Activated T-helper 2 cell treated with anti-CD3 and anti-CD28 coated beads, Interferon-gamma antibody, Interleukin-2, Interleukin-4, amounts not matched to agents 10 μg/mL and 5 μg/mL and 100 μg/mL, durations not matched to agents 14 hours and 24 hours and 36 hours (primary cell): Measurements from ENCODE around the gene MEIS2. TPM values are rescaled to one million over a fixed set of nuclear protein-coding genes. Genes with fewer than 3 reads are reported as not detected.

Experiments
- DNase-seq: peaks from one replicate; pipeline ENCODE4 v3.0.0; 2021; ENCODE audit warnings: low spot score
- H3K27ac Mint-ChIP-seq: one replicate; pipeline ENCODE4 v1.8.0; 2021; ENCODE audit warnings: mixed read lengths
- H3K27me3 Mint-ChIP-seq: one replicate; pipeline ENCODE4 v1.8.0; 2021; ENCODE audit warnings: low read depth, mixed read lengths
- H3K36me3 Mint-ChIP-seq: one replicate; pipeline ENCODE4 v1.8.0; 2021; ENCODE audit warnings: low read depth, mixed read lengths
- H3K4me1 Mint-ChIP-seq: one replicate; pipeline ENCODE4 v1.8.0; 2021; ENCODE audit warnings: low read depth, mixed read lengths
- H3K4me3 Mint-ChIP-seq: one replicate; pipeline ENCODE4 v1.8.0; 2021; ENCODE audit warnings: low read depth, mild to moderate bottlenecking, moderate library complexity, mixed read lengths
- H3K9me3 Mint-ChIP-seq: one replicate; pipeline ENCODE4 v1.8.0; 2021; ENCODE audit warnings: mixed read lengths
- intact Hi-C: fragments of 100-400 bp; cut with micrococcal nuclease; formaldehyde crosslinking; loops from one replicate; pipeline ENCODE4 v1.15.1; 2023
- total RNA-seq: library from RNA; stranded (reverse); gene quantifications from 2 replicates; pipeline ENCODE4 v1.2.3, GENCODE V29; 2022

The MEIS2 gene
- total RNA-seq, 1 donor from 2014 or later, result not detected

GRCh38 chr15:37015035-37015434 lies 85.3 kb downstream of the MEIS2 start:
- no peaks in the 10 kb centered on the region for H3K36me3 Mint-ChIP-seq
- no peaks in the 10 kb centered on the region for H3K4me1 Mint-ChIP-seq
- H3K9me3 Mint-ChIP-seq, result no peaks in the 10 kb centered on the region
- no peak overlapping the region for H3K27ac Mint-ChIP-seq
- no peaks in the 10 kb centered on the region for H3K27me3 Mint-ChIP-seq
- no peak for DNase-seq
- intact Hi-C loops, result no loop called here
- H3K4me3 Mint-ChIP-seq, result no peak overlapping the region

GRCh38 chr15:37014566-37014965 lies 85.8 kb downstream of the MEIS2 start:
- Mint-ChIP-seq H3K27me3 (no peaks in the 10 kb centered on the region), H3K4me1 (no peaks in the 10 kb centered on the region), H3K9me3 (no peaks in the 10 kb centered on the region), H3K36me3 (no peaks in the 10 kb centered on the region), H3K4me3 (no peak overlapping the region), H3K27ac (no peak overlapping the region)
- intact Hi-C loops, result no loop called here
- DNase-seq, result no peak

- Mint-ChIP-seq H3K9me3 (no peaks in the 10 kb centered on the region), H3K4me3 (no peak overlapping the region), H3K4me1 (no peaks in the 10 kb centered on the region), H3K36me3 (no peaks in the 10 kb centered on the region), H3K27me3 (no peaks in the 10 kb centered on the region), H3K27ac (no peak overlapping the region)
- intact Hi-C loops, result no loop called here
- DNase-seq, result no peak
Measured at GRCh38 chr15:37014137-37014536, 86.2 kb downstream of the MEIS2 start.

GRCh38 chr15:37010595-37010994 lies 89.8 kb downstream of the MEIS2 start:
- no peaks in the 10 kb centered on the region for H3K4me1 Mint-ChIP-seq
- H3K4me3 Mint-ChIP-seq, result no peak overlapping the region
- H3K9me3 Mint-ChIP-seq, result peaks cover 3% of the 10 kb centered on the region
- H3K27me3 Mint-ChIP-seq, result no peaks in the 10 kb centered on the region
- H3K36me3 Mint-ChIP-seq, result no peaks in the 10 kb centered on the region
- no peak for DNase-seq
- H3K27ac Mint-ChIP-seq, result no peak overlapping the region
- intact Hi-C loops, result no loop called here

- H3K4me1 Mint-ChIP-seq, result no peaks in the 10 kb centered on the region
- H3K9me3 Mint-ChIP-seq, result peaks cover 3% of the 10 kb centered on the region
- H3K4me3 Mint-ChIP-seq, result no peak overlapping the region
- no peaks in the 10 kb centered on the region for H3K36me3 Mint-ChIP-seq
- intact Hi-C loops, result no loop called here
- no peak overlapping the region for H3K27ac Mint-ChIP-seq
- no peak for DNase-seq
- H3K27me3 Mint-ChIP-seq, result no peaks in the 10 kb centered on the region
Measured at GRCh38 chr15:37009288-37009687, 91.1 kb downstream of the MEIS2 start.

- Mint-ChIP-seq H3K27me3 (no peaks in the 10 kb centered on the region), H3K36me3 (no peaks in the 10 kb centered on the region), H3K27ac (no peak overlapping the region), H3K4me3 (no peak overlapping the region), H3K9me3 (peaks cover 3% of the 10 kb centered on the region), H3K4me1 (no peaks in the 10 kb centered on the region)
- no peak for DNase-seq
- intact Hi-C loops, result no loop called here
Measured at GRCh38 chr15:37008205-37008604, 92.1 kb downstream of the MEIS2 start.

GRCh38 chr15:37007301-37007700 lies 93.0 kb downstream of the MEIS2 start:
- no peaks in the 10 kb centered on the region for H3K27me3 Mint-ChIP-seq
- no peaks in the 10 kb centered on the region for H3K4me1 Mint-ChIP-seq
- no peak overlapping the region for H3K4me3 Mint-ChIP-seq
- intact Hi-C loops, result no loop called here
- peaks cover 3% of the 10 kb centered on the region for H3K9me3 Mint-ChIP-seq
- no peak for DNase-seq
- H3K36me3 Mint-ChIP-seq, result no peaks in the 10 kb centered on the region
- H3K27ac Mint-ChIP-seq, result no peak overlapping the region

- Mint-ChIP-seq H3K9me3 (peaks cover 3% of the 10 kb centered on the region), H3K4me1 (no peaks in the 10 kb centered on the region), H3K36me3 (no peaks in the 10 kb centered on the region), H3K4me3 (no peak overlapping the region), H3K27me3 (no peaks in the 10 kb centered on the region), H3K27ac (no peak overlapping the region)
- no peak for DNase-seq
- intact Hi-C loops, result no loop called here
Measured at GRCh38 chr15:37004981-37005735, 95.2 kb downstream of the MEIS2 start.

- no peak for DNase-seq
- no peak overlapping the region for H3K4me3 Mint-ChIP-seq
- H3K4me1 Mint-ChIP-seq, result no peaks in the 10 kb centered on the region
- H3K9me3 Mint-ChIP-seq, result peaks cover 3% of the 10 kb centered on the region
- intact Hi-C loops, result no loop called here
- no peaks in the 10 kb centered on the region for H3K36me3 Mint-ChIP-seq
- no peaks in the 10 kb centered on the region for H3K27me3 Mint-ChIP-seq
- H3K27ac Mint-ChIP-seq, result no peak overlapping the region
Measured at GRCh38 chr15:37004373-37004869, 95.9 kb downstream of the MEIS2 start.

GRCh38 chr15:37002041-37002672 lies 98.2 kb downstream of the MEIS2 start:
- DNase-seq, result no peak
- H3K27me3 Mint-ChIP-seq, result no peaks in the 10 kb centered on the region
- H3K27ac Mint-ChIP-seq, result no peak overlapping the region
- no peaks in the 10 kb centered on the region for H3K4me1 Mint-ChIP-seq
- H3K36me3 Mint-ChIP-seq, result no peaks in the 10 kb centered on the region
- intact Hi-C loops, result no loop called here
- H3K9me3 Mint-ChIP-seq, result peaks cover 3% of the 10 kb centered on the region
- no peak overlapping the region for H3K4me3 Mint-ChIP-seq

- intact Hi-C loops, result no loop called here
- H3K4me1 Mint-ChIP-seq, result no peaks in the 10 kb centered on the region
- H3K36me3 Mint-ChIP-seq, result no peaks in the 10 kb centered on the region
- H3K4me3 Mint-ChIP-seq, result no peak overlapping the region
- peaks cover 1% of the 10 kb centered on the region for H3K9me3 Mint-ChIP-seq
- no peaks in the 10 kb centered on the region for H3K27me3 Mint-ChIP-seq
- no peak for DNase-seq
- H3K27ac Mint-ChIP-seq, result no peak overlapping the region
Measured at GRCh38 chr15:37001417-37001816, 98.9 kb downstream of the MEIS2 start.

- no peaks in the 10 kb centered on the region for H3K27me3 Mint-ChIP-seq
- intact Hi-C loops, result no loop called here
- H3K27ac Mint-ChIP-seq, result no peak overlapping the region
- no peaks in the 10 kb centered on the region for H3K4me1 Mint-ChIP-seq
- H3K4me3 Mint-ChIP-seq, result no peak overlapping the region
- no peaks in the 10 kb centered on the region for H3K9me3 Mint-ChIP-seq
- DNase-seq, result no peak
- H3K36me3 Mint-ChIP-seq, result no peaks in the 10 kb centered on the region
Measured at GRCh38 chr15:36999778-37000177, 100.6 kb downstream of the MEIS2 start.

GRCh38 chr15:36996538-36997181 lies 103.7 kb downstream of the MEIS2 start:
- Mint-ChIP-seq H3K27ac (no peak overlapping the region), H3K4me3 (no peak overlapping the region), H3K4me1 (no peaks in the 10 kb centered on the region), H3K36me3 (no peaks in the 10 kb centered on the region), H3K9me3 (no peaks in the 10 kb centered on the region), H3K27me3 (no peaks in the 10 kb centered on the region)
- DNase-seq, result no peak
- intact Hi-C loops, result no loop called here
